Panc1 (cell line): Measurements from ENCODE around the gene LGALS4. TPM values are rescaled to one million over a fixed set of nuclear protein-coding genes. Genes with fewer than 3 reads are reported as not detected.
"Not testable (repeated sequence)": the region's sequence is repeated elsewhere in the genome, so short reads cannot be mapped to it uniquely, and the experiment has no call there.

Source experiments
- ATAC-seq: fragments of 200-7000 bp; cut with Tn5 transposase; 2 replicates; pipeline ENCODE4 v1.9.1; 2020; ENCODE audit warnings: mild to moderate bottlenecking, moderate library complexity
- BruUV-seq: library from RNA; stranded (reverse); fragments of 400-500 nt; replicated peaks from 2 replicates; lab custom pipeline; 2021; lab: Mats Ljungman, UMichigan
- CTCF ChIA-PET: fragments of 300-600 bp; sonication (Branson Sonifier 250); formaldehyde crosslinking; loops from one replicate; lab custom pipeline; 2022; ENCODE audit warnings: antibody characterized with exemption; lab: Charles Lee
- POLR2A ChIA-PET: fragments of 300-600 bp; sonication (Branson Sonifier 250); formaldehyde crosslinking; loops from one replicate; lab custom pipeline; 2022; ENCODE audit warnings: antibody characterized with exemption; lab: Charles Lee
- DNase-seq: peaks from one replicate; pipeline ENCODE4 v3.0.0-alpha.2; 2010; ENCODE audit warnings: low read depth, low spot score
- H3K27ac ChIP-seq: 2 replicates; pipeline ENCODE4 v1.5.1; 2011; ENCODE audit warnings: mild to moderate bottlenecking, low read length, inconsistent platforms
- H3K27me3 ChIP-seq: fragments of 200-500 bp; sonication (Bioruptor generic); 2 replicates; pipeline ENCODE4 v1.6.0; 2014; ENCODE audit warnings: low read length, inconsistent platforms; ENCODE audit not compliant: control insufficient read depth, insufficient read depth
- H3K36me3 ChIP-seq: fragments of 200-500 bp; sonication (Bioruptor generic); 2 replicates; pipeline ENCODE4 v1.5.1; 2014; ENCODE audit warnings: inconsistent platforms, mild to moderate bottlenecking, low read length, moderate library complexity; ENCODE audit not compliant: control insufficient read depth, insufficient read depth
- H3K4me1 ChIP-seq: 2 replicates; pipeline ENCODE4 v1.5.1; 2011; ENCODE audit warnings: inconsistent platforms, mild to moderate bottlenecking, low read length, moderate library complexity; ENCODE audit not compliant: control insufficient read depth, insufficient read depth
- H3K4me3 ChIP-seq, 2 experiments: 2 replicates each; pipeline ENCODE4 v1.5.1; 2011 to 2012; ENCODE audit warnings: low read depth in 2 of 2, low read length in 2 of 2, mild to moderate bottlenecking in 2 of 2, inconsistent platforms in 1 of 2, moderate library complexity in 1 of 2
- H3K9me3 ChIP-seq: fragments of 200-500 bp; sonication (Bioruptor generic); 2 replicates; pipeline ENCODE4 v1.5.1; 2014; ENCODE audit warnings: low read depth, mild to moderate bottlenecking, inconsistent platforms, low read length, moderate library complexity; ENCODE audit not compliant: control insufficient read depth, insufficient read depth
- CTCF ChIP-seq: fragments of 450-650 bp; IDR thresholded peaks from 2 replicates; pipeline ENCODE4 v1.5.1; 2017; ENCODE audit warnings: mild to moderate bottlenecking
- POLR2AphosphoS5 ChIP-seq: IDR thresholded peaks from 2 replicates; pipeline ENCODE4 v1.6.1; 2012; ENCODE audit warnings: mild to moderate bottlenecking, low read depth, low read length, moderate library complexity
- REST ChIP-seq, 2 experiments: IDR thresholded peaks; 2 replicates each; pipeline ENCODE4 v1.6.1; 2011 to 2012; ENCODE audit warnings: low read depth in 2 of 2, control low read depth in 1 of 2, low read length in 1 of 2, mild to moderate bottlenecking in 1 of 2, moderate library complexity in 1 of 2; ENCODE audit not compliant: insufficient read depth in 1 of 2
- SIN3A ChIP-seq: IDR thresholded peaks from 2 replicates; pipeline ENCODE4 v1.6.1; 2012; ENCODE audit warnings: low read depth, mild to moderate bottlenecking, low read length, moderate library complexity, borderline replicate concordance; ENCODE audit not compliant: insufficient read depth
- TCF7L2 ChIP-seq: IDR thresholded peaks from 2 replicates; pipeline ENCODE4 v1.6.1; 2011; ENCODE audit warnings: mild to moderate bottlenecking, low read depth, low read length, inconsistent platforms
- in situ Hi-C: cut with HindIII; loops from 2 replicates; pipeline ENCODE4 v1.10.0; 2016; ENCODE audit warnings: low sequenced_read_pairs, low pct_unique_long_range_greater_than_20kb
- intact Hi-C: fragments of 100-400 bp; cut with micrococcal nuclease; formaldehyde crosslinking; loops from one replicate; pipeline ENCODE4 v1.10.0; 2022; ENCODE audit not compliant: unreplicated experiment
- total RNA-seq: library from RNA; stranded (reverse); gene quantifications from one replicate; pipeline ENCODE4 v1.2.1, GENCODE V29; 2021; ENCODE audit not compliant: unreplicated experiment

Gene LGALS4
- total RNA-seq, 1 experiment from 2014 or later: 3.9 TPM

- POLR2A ChIA-PET: interaction anchor here (0.6 to 1.0 kb wide), 4 partner anchors 15 to 177 kb away, joined by 3 to 7 read pairs (median 4); no protein-coding TSS in a partner anchor
- no peak for ATAC-seq
Observed at GRCh38 chr19:38809592-38810252, 3.0 kb downstream of the LGALS4 start.

GRCh38 chr19:38808741-38809140 is 4.0 kb downstream of the LGALS4 start:
- TF ChIP-seq POLR2AphosphoS5 (no peak), TCF7L2 (no peak)
- Histone ChIP-seq H3K27ac (no peak overlapping the region), H3K36me3 (no peaks in the 10 kb centered on the region), H3K4me1 (peaks cover 4% of the 10 kb centered on the region; the same call in 1 of the 2 replicates), H3K9me3 (no peaks in the 10 kb centered on the region), H3K27me3 (no peaks in the 10 kb centered on the region), H3K4me3 (no peak overlapping the region)
- ATAC-seq: no peak
- POLR2A ChIA-PET: no interaction called here
- no peak for DNase-seq
- intact Hi-C loops: no loop called here
- in situ Hi-C loops: no loop called here
- no TSS peak for BruUV-seq
- CTCF ChIA-PET: interaction anchor here (0.6 kb wide), 1 partner anchor 1497 kb away, joined by 4 read pairs; no protein-coding TSS in a partner anchor

More at GRCh38 chr19:38809592-38810252, 3.0 kb downstream of the LGALS4 start:
- H3K36me3 ChIP-seq: no peaks in the 10 kb centered on the region
- H3K27me3 ChIP-seq: no peaks in the 10 kb centered on the region
- DNase-seq: no peak
- BruUV-seq: no TSS peak
- H3K9me3 ChIP-seq: no peaks in the 10 kb centered on the region
- intact Hi-C loops: no loop called here
- no peak overlapping the region for H3K4me3 ChIP-seq
- H3K27ac ChIP-seq: no peak overlapping the region
- CTCF ChIA-PET: interaction anchor here (0.7 kb wide), 1 partner anchor 794 kb away, joined by 13 read pairs; no protein-coding TSS in a partner anchor
- TF ChIP-seq POLR2AphosphoS5 (no peak), SIN3A (no peak), TCF7L2 (no peak), CTCF (no peak), REST (IDR thresholded peaks at IDR 0.05; ENCODE audit: insufficient read depth in 1 of 2, low read depth in 2 of 2, low read length in 1 of 2) (no peak)
- peaks cover 4% of the 10 kb centered on the region; the same call in 1 of the 2 replicates for H3K4me1 ChIP-seq
- in situ Hi-C loops: no loop called here

- intact Hi-C loops, H3K4me1 ChIP-seq, BruUV-seq, H3K27ac ChIP-seq, DNase-seq, in situ Hi-C loops, H3K9me3 ChIP-seq, ATAC-seq, H3K4me3 ChIP-seq, H3K36me3 ChIP-seq, H3K27me3 ChIP-seq: not testable (repeated sequence)
- CTCF ChIA-PET: interaction anchor here (0.5 to 0.6 kb wide), 5 partner anchors 24 to 103 kb away, joined by 3 to 10 read pairs (median 4); partner anchors contain the start of gene ECH1
- POLR2A ChIA-PET: interaction anchor here (0.6 to 0.7 kb wide), 2 partner anchors 556 to 700 kb away, joined by 6 to 8 read pairs; no protein-coding TSS in a partner anchor
Observed at GRCh38 chr19:38807374-38808098, 5.2 kb downstream of the LGALS4 start.
